B cell (primary cell): ENCODE data around the gene ITPR2. TPM values are rescaled to one million over a fixed set of nuclear protein-coding genes. Genes with fewer than 3 reads are reported as not detected.

Experiments used
- ATAC-seq: fragments of 200-7000 bp; cut with Tn5 transposase; one replicate; pipeline ENCODE4 v1.10.0; 2021; ENCODE audit warnings: low read depth, mild to moderate bottlenecking, moderate number of reproducible peaks, moderate library complexity
- CTCF ChIA-PET: fragments of 350-600 bp; sonication (Branson Sonifier 250); formaldehyde crosslinking; loops from one replicate; lab custom pipeline; 2021; ENCODE audit warnings: antibody characterized with exemption, inconsistent platforms; lab: Charles Lee
- POLR2A ChIA-PET: fragments of 350-600 bp; sonication (Branson Sonifier 250); formaldehyde crosslinking; loops from one replicate; lab custom pipeline; 2021; ENCODE audit warnings: antibody characterized with exemption; lab: Charles Lee
- DNase-seq: peaks from one replicate; pipeline ENCODE4 v3.0.0; 2013
- H2AFZ ChIP-seq: 2 replicates; pipeline ENCODE4 v1.6.1; 2012; ENCODE audit warnings: mild to moderate bottlenecking, low read depth, low read length; ENCODE audit not compliant: insufficient read depth, poor library complexity, severe bottlenecking
- H3K27ac ChIP-seq, 2 donors: 1 replicate in 1 of 2; 2 replicates in 1 of 2; pipeline ENCODE4 v1.5.1; 2012 to 2013; ENCODE audit warnings: low read length in 2 of 2, mild to moderate bottlenecking in 2 of 2, moderate library complexity in 1 of 2
- H3K27me3 ChIP-seq, 4 experiments: fragments of 200-600 bp in 1 of 4; sonication (generic) in 1 of 4; replicated peaks in 1 of 4; 1 replicate in 2 of 4; 2 replicates in 2 of 4; pipeline versions ENCODE4 v1.6.1 to v1.7.0; 2013 to 2016; ENCODE audit warnings: low read length in 3 of 4, mild to moderate bottlenecking in 2 of 4, mixed read lengths in 1 of 4, moderate library complexity in 1 of 4; ENCODE audit not compliant: insufficient read depth in 4 of 4, control insufficient read depth in 3 of 4; ENCODE audit errors: control extremely low read depth in 1 of 4
- H3K36me3 ChIP-seq, 2 experiments: replicated peaks in 1 of 2; 1 replicate in 1 of 2; 2 replicates in 1 of 2; pipeline versions ENCODE4 v1.6.1 to v1.7.1; 2013; ENCODE audit warnings: low read length in 1 of 2; ENCODE audit not compliant: insufficient read depth in 2 of 2, control insufficient read depth in 1 of 2; ENCODE audit errors: control extremely low read depth in 1 of 2, extremely low read depth in 1 of 2
- H3K4me1 ChIP-seq, 2 donors: fragments of 200-600 bp in 1 of 2; sonication (generic) in 1 of 2; 1 replicate in 1 of 2; 2 replicates in 1 of 2; pipeline versions ENCODE4 v1.5.1 to v1.6.1; 2013 to 2017; ENCODE audit warnings: low read length in 2 of 2; ENCODE audit not compliant: control insufficient read depth in 2 of 2, insufficient read depth in 2 of 2
- H3K4me2 ChIP-seq: replicated peaks from 2 replicates; pipeline ENCODE3; 2012; ENCODE audit warnings: mild to moderate bottlenecking, low read depth, low read length; ENCODE audit not compliant: poor library complexity, severe bottlenecking
- H3K4me3 ChIP-seq, 5 experiments: fragments of 200-600 bp in 1 of 5; sonication (generic) in 1 of 5; 1 replicate in 3 of 5; 2 replicates in 2 of 5; pipeline versions ENCODE4 v1.5.1 to v1.7.0; 2011 to 2016; ENCODE audit warnings: low read length in 4 of 5, mild to moderate bottlenecking in 4 of 5, low read depth in 2 of 5, control low read depth in 1 of 5, moderate library complexity in 1 of 5; ENCODE audit not compliant: insufficient read depth in 1 of 5; ENCODE audit errors: control extremely low read depth in 1 of 5, extremely low read depth in 1 of 5
- H3K79me2 ChIP-seq: fragments of 200-600 bp; sonication (generic); one replicate; pipeline ENCODE4 v1.6.0; 2016; ENCODE audit warnings: low read length; ENCODE audit not compliant: control insufficient read depth, insufficient read depth
- H3K9ac ChIP-seq: fragments of 200-600 bp; sonication (generic); 2 replicates; pipeline ENCODE4 v1.6.1; 2017; ENCODE audit warnings: mild to moderate bottlenecking, low read length, moderate library complexity
- H3K9me3 ChIP-seq, 3 donors: one replicate each; pipeline versions ENCODE4 v1.6.1 to v1.7.1; 2013; ENCODE audit warnings: low read length in 2 of 3; ENCODE audit not compliant: control insufficient read depth in 2 of 3, insufficient read depth in 1 of 3; ENCODE audit errors: control extremely low read depth in 1 of 3
- H4K20me1 ChIP-seq: 2 replicates; pipeline ENCODE4 v1.6.0; 2012; ENCODE audit warnings: mild to moderate bottlenecking, low read length; ENCODE audit not compliant: insufficient read depth, control insufficient read depth, poor library complexity, severe bottlenecking
- H3K27ac Mint-ChIP-seq: one replicate; pipeline ENCODE4 v1.8.0; 2021; ENCODE audit warnings: mixed read lengths
- H3K27me3 Mint-ChIP-seq: one replicate; pipeline ENCODE4 v1.8.0; 2021; ENCODE audit warnings: mixed read lengths
- H3K4me1 Mint-ChIP-seq: one replicate; pipeline ENCODE4 v1.8.0; 2021; ENCODE audit warnings: mixed read lengths
- H3K4me3 Mint-ChIP-seq: one replicate; pipeline ENCODE4 v1.8.0; 2021; ENCODE audit warnings: mixed read lengths
- H3K9me3 Mint-ChIP-seq: one replicate; pipeline ENCODE4 v1.8.0; 2022; ENCODE audit warnings: mixed read lengths; ENCODE audit not compliant: insufficient read depth
- EZH2 ChIP-seq: IDR thresholded peaks from 2 replicates; pipeline ENCODE4 v1.6.1; 2012; ENCODE audit warnings: borderline replicate concordance, low read depth, mild to moderate bottlenecking, moderate library complexity, low read length; ENCODE audit not compliant: insufficient read depth, poor library complexity, severe bottlenecking
- WGBS: methylation state at CpG from one replicate; pipeline ENCODE4 v1.1.5; 2013; ENCODE audit warnings: missing lambda C conversion rate; ENCODE audit not compliant: insufficient coverage; 5-methylcytosine and 5-hydroxymethylcytosine counted together
- intact Hi-C: fragments of 100-400 bp; cut with micrococcal nuclease; formaldehyde crosslinking; loops from one replicate; pipeline ENCODE4 v1.10.0; 2022
- polyA plus RNA-seq: library from polyadenylated mRNA; depleted of rRNA; stranded (reverse); fragments of >200 nt; gene quantifications from 2 replicates; pipeline ENCODE4 v1.2.3, GENCODE V29; 2012
- total RNA-seq, 2 donors: library from RNA; stranded (reverse); fragments of 120-200 nt in 1 of 2; gene quantifications; 1 replicate in 1 of 2; 2 replicates in 1 of 2; pipeline versions ENCODE4 v1.2.3 to v1.2.4, GENCODE V29; 2013 to 2022
- TF ChIP-seq, protein P1 (sequence below): fragments of 200-600 bp; IDR thresholded peaks from one replicate; pipeline ENCODE4 v1.8.0; 2022; ENCODE audit warnings: antibody characterized with exemption, mild to moderate bottlenecking

ITPR2 gene
- total and polyA plus RNA-seq, 2 donors (not counting 1 experiment from before 2014, with no cell fraction given), result 4.3 to 113 TPM

DNA sequence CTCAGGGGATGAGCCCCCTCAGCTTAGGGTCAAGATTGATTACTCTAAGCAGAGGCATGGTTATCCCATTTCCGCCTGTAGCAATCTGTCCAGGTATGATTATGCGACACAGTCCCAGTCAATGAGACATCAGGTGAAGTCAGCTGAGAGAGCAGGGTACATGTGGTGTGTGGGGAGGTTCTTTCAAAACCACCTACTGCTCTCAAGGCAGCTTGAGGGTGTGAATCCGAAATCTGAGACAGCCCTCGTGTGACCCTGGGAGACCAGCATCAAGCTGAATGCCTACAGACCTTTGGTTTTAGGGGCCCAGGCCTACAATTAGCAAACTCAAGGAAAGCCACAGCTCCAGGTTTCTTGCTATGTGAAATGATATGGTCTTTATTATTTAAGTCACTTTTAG lies 275.7 kb downstream of the ITPR2 start:
- H3K9ac ChIP-seq, result no peak overlapping the region
- H3K27ac ChIP-seq, result no peak overlapping the region
- no peaks in the 10 kb centered on the region for H3K4me1 ChIP-seq
- H3K79me2 ChIP-seq, result no peaks in the 10 kb centered on the region
- no peaks in the 10 kb centered on the region for H3K27me3 Mint-ChIP-seq
- no peak overlapping the region for H3K4me3 Mint-ChIP-seq
- no peak overlapping the region for H3K4me3 ChIP-seq
- no peak overlapping the region for H3K4me2 ChIP-seq
- ATAC-seq (no peak), DNase-seq (no peak)
- H2AFZ ChIP-seq, result no peak overlapping the region
- 92% methylated on average over 4 of the region's 4 CpGs for WGBS
- intact Hi-C loops, result no loop called here
- H3K27ac Mint-ChIP-seq, result no peak overlapping the region
- ChIA-PET POLR2A (no interaction called here), CTCF (interaction anchor here (1.0 kb wide), 1 partner anchor 123 kb away, joined by 3 read pairs; no protein-coding TSS in a partner anchor)
- peaks cover 11 to 23% of the 10 kb centered on the region in 2 experiments for H3K36me3 ChIP-seq
- TF ChIP-seq, protein P1, sequence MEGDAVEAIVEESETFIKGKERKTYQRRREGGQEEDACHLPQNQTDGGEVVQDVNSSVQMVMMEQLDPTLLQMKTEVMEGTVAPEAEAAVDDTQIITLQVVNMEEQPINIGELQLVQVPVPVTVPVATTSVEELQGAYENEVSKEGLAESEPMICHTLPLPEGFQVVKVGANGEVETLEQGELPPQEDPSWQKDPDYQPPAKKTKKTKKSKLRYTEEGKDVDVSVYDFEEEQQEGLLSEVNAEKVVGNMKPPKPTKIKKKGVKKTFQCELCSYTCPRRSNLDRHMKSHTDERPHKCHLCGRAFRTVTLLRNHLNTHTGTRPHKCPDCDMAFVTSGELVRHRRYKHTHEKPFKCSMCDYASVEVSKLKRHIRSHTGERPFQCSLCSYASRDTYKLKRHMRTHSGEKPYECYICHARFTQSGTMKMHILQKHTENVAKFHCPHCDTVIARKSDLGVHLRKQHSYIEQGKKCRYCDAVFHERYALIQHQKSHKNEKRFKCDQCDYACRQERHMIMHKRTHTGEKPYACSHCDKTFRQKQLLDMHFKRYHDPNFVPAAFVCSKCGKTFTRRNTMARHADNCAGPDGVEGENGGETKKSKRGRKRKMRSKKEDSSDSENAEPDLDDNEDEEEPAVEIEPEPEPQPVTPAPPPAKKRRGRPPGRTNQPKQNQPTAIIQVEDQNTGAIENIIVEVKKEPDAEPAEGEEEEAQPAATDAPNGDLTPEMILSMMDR, result no peak
- no peak for TF ChIP-seq EZH2
- no peaks in the 10 kb centered on the region for H3K9me3 Mint-ChIP-seq
- H4K20me1 ChIP-seq, result no peaks in the 10 kb centered on the region
- H3K4me1 Mint-ChIP-seq, result no peaks in the 10 kb centered on the region
- H3K9me3 ChIP-seq, result peaks cover 0 to 2% (median 2%) of the 10 kb centered on the region in 3 donors
- H3K27me3 ChIP-seq, result no peaks in the 10 kb centered on the region

DNA sequence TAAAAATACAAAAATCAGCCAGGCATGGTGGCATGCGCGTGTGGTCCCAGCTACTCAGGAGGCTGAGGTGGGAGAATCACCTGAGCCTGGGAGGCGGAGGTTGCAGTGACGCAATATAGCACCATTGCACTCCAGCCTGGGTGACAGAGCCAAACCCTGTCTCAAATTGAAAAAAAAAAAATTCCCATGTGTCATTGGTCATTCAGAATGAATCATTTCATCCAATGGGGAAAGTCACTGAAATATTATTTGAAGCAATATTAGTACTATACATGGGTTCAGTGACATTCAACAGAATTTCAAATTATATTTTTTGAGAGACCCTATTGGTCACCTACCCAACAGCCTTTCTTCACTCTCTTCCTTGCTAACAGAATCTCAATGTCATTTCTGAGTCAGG lies 276.1 kb downstream of the ITPR2 start:
- Histone ChIP-seq H3K36me3 (peaks cover 11 to 23% of the 10 kb centered on the region in 2 experiments), H3K4me2 (no peak overlapping the region), H4K20me1 (no peaks in the 10 kb centered on the region), H3K79me2 (no peaks in the 10 kb centered on the region), H3K9ac (no peak overlapping the region), H3K4me1 (no peaks in the 10 kb centered on the region), H2AFZ (no peak overlapping the region), H3K9me3 (peaks cover 0 to 2% (median 2%) of the 10 kb centered on the region in 3 donors), H3K4me3 (no peak overlapping the region), H3K27me3 (no peaks in the 10 kb centered on the region), H3K27ac (no peak overlapping the region)
- ChIA-PET CTCF (no interaction called here), POLR2A (no interaction called here)
- intact Hi-C loops, result no loop called here
- Mint-ChIP-seq H3K27me3 (no peaks in the 10 kb centered on the region), H3K27ac (no peak overlapping the region), H3K4me3 (no peak overlapping the region), H3K4me1 (no peaks in the 10 kb centered on the region), H3K9me3 (no peaks in the 10 kb centered on the region)
- TF ChIP-seq, protein P1, result no peak
- TF ChIP-seq EZH2, result no peak
- DNase-seq (no peak), ATAC-seq (no peak)
- WGBS, result 79% methylated on average over 3 of the region's 4 CpGs
